ENCODE measurements around the gene KIF21A.

DNA sequence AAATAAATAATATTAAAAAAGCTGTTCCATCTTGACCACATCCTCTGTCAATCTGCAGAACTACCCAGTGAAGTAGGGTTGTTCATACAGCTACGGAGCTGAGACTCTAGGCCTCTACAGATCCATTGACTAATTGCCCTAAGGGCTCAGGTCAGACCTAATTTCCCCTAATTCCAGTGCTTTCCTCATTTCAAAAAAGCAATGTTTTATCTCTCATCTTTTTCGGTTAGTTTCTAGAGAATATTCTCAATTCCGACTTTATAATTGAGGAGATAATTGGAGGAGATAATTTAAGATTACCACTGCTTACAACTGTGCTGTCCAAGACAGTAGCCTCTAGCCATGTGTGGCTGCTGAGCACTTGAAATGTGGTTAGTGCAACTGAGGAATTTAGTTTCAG is 167.1 kb downstream of the KIF21A start:
- TF ChIP-seq, protein P1, sequence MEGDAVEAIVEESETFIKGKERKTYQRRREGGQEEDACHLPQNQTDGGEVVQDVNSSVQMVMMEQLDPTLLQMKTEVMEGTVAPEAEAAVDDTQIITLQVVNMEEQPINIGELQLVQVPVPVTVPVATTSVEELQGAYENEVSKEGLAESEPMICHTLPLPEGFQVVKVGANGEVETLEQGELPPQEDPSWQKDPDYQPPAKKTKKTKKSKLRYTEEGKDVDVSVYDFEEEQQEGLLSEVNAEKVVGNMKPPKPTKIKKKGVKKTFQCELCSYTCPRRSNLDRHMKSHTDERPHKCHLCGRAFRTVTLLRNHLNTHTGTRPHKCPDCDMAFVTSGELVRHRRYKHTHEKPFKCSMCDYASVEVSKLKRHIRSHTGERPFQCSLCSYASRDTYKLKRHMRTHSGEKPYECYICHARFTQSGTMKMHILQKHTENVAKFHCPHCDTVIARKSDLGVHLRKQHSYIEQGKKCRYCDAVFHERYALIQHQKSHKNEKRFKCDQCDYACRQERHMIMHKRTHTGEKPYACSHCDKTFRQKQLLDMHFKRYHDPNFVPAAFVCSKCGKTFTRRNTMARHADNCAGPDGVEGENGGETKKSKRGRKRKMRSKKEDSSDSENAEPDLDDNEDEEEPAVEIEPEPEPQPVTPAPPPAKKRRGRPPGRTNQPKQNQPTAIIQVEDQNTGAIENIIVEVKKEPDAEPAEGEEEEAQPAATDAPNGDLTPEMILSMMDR (IDR thresholded peaks at IDR 0.05) = no peak
- no peak for TF ChIP-seq ZFX (IDR thresholded peaks at IDR 0.05; ENCODE audit: borderline replicate concordance)

Data from 22Rv1 (cell line).